DMS153 treated with DMSO at 0.1 percent for 48 hours (cell line): Measurements from ENCODE around the gene CD2AP.
"Not testable (repeated sequence)": the region's sequence is repeated elsewhere in the genome, so short reads cannot be mapped to it uniquely, and the experiment has no call there.

Experiments used
- DNase-seq: peaks from one replicate; lab custom pipeline; 2025; ENCODE audit not compliant: unreplicated experiment; lab: John Stamatoyannopoulos, UW

The CD2AP gene

DNA sequence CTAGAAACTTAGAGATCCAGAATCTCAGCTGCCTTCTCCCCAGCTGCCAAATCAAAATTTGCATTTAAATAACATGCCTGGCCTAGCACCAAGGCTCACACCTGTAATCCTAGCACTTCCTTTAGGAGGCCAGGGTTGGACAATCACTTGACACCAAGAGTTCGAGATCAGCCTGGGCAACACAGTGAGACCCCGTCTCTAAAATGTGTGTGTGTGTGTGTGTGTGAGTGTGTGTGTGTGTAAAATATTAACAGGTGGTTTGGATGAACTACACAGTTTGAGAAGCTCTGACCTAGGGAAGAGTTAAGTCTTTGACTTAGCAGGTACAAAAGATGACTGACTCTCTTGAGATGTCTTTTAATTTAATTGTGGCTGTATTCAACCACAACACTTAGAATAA lies 20.2 kb upstream of the CD2AP start:
- no peak for DNase-seq

DNA sequence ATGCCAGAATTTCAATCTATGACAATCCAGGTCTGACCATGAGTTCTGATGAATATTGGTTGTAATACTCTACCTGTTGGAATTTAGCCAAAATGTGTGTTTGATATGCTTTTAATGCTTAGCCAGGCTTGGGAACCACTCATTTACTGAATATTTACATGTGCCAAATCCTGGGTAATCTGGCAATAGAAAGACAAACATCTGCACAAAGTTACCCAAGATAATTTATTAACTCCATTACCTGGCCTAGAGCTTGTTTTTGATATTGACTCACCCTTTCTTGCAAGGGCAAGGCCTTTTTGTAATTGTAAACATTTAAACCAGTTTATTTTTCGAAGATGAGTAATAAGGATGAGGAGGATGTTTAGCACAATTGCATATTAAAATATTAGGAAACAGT lies 13.5 kb upstream of the CD2AP start:
- DNase-seq, result no peak

DNA sequence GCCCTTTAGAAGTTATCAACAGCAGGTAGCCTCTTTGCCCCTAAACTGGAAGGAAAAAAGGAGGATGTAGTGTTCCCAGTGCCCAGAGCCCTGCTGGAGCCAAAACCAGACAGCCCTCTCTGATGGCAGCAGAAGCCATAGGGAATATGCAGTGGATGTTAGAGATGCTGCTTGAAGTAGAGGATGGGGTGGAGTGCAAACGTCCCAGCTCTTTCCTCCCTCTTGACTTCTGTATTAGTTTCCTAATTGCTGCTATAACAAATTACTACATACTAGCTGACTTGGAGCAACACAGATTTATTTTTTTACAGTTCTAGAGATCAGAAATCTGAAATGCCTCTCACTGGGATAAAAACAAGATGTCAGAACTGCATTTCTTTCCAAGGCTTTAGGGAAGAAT lies 12.5 kb upstream of the CD2AP start:
- no peak for DNase-seq

DNA sequence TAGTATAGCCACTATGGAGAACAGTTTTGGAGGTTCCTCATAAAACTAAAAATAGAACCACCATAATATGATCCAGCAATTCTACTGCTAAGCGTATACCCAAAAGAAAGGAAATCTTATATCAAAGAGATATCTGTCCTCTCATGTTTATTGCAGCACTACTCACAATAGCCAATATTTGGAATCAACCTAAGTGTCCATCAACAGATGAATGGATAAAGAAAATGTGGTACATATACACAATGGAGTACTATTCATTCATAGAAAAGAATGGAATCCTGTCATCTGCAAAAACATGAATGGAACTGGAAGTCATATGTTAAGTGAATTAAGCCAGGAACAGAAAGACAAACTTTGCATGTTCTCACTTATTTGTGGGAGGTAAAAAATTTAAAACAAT lies 5.7 kb upstream of the CD2AP start:
- no peak for DNase-seq

DNA sequence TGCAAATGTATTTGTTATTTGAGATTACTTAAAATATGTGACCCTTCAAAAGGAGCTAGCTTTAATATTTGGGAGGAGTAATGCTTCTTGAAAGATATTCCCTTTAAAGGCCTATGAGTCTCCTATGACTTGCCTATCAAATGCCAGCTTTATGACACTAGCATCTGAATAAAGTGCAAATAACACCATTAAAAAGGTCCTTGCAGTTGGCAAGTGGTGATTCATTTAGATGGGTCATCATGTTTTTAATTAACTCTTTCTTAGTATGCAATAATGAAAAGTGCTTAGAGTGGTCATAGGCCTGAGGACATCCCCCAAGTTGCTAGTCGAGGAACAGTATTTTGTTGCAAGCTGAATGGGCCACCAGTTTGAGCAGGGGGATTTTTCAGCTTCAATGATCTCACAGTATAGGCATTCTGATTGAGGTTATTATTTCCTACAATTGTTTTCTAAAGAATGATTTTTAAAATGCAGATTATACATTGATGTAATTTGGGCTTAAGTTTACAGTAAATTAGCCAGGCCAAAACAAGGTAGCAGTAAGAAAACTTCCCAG lies 3.7 kb upstream of the CD2AP start:
- DNase-seq, result no peak

DNA sequence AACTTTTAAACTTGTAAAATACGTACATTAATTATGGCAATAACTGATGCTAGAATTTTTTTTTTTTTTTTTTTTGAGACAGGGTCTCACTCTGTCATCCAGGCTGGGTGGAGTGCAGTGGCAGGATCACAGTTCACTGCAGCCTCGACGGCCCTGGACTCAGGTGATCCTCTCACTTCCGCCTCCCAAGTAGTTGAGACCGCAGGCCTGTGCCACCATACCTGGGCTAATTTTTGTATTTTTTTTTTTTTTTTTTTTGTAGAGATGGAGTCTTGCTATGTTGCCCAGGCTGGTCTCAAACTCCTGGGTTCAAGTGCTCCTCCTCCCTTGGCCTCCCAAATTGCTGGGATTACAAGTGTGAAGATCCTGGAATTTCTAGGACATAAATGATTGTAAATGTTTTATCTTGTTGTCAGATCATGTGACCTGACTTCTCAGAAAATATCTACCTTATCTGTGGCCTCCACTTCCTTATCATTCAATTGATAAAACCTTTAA lies 2.2 kb upstream of the CD2AP start:
- DNase-seq, result no peak

DNA sequence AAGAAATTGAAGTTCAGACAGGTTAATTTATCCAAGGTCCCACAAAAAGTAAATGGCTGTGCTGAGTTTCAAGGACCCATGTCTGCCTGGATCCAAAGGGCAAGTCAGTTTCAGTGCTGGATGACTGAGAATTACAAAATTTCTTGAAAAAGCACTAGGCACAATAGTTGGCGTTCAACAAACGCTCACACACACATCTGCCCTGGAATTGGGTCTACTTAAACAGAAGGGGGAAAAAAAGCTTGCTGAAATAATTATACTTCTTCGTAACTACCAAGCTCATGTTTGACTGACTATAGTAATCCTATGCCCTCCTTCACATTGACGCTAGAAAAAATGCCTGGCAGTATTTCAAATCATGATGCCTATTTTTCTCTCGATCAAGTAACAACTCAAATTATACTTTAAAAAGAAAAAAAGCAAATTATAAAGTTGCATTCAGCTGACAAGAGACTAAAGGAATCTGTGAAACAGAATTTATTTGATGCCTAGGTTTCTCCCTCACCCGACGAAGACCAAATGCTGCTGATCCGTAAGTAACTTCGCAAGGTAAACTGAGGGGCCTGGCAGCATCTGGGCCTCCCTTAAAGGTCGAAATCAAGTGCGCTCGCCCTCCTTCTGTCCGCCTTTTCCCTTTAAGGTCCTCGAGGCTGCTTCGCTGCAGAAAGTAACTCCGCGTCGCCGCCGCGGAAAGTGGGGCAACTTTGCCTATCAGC lies 650 bp upstream of the CD2AP start:
- no peak for DNase-seq

DNA sequence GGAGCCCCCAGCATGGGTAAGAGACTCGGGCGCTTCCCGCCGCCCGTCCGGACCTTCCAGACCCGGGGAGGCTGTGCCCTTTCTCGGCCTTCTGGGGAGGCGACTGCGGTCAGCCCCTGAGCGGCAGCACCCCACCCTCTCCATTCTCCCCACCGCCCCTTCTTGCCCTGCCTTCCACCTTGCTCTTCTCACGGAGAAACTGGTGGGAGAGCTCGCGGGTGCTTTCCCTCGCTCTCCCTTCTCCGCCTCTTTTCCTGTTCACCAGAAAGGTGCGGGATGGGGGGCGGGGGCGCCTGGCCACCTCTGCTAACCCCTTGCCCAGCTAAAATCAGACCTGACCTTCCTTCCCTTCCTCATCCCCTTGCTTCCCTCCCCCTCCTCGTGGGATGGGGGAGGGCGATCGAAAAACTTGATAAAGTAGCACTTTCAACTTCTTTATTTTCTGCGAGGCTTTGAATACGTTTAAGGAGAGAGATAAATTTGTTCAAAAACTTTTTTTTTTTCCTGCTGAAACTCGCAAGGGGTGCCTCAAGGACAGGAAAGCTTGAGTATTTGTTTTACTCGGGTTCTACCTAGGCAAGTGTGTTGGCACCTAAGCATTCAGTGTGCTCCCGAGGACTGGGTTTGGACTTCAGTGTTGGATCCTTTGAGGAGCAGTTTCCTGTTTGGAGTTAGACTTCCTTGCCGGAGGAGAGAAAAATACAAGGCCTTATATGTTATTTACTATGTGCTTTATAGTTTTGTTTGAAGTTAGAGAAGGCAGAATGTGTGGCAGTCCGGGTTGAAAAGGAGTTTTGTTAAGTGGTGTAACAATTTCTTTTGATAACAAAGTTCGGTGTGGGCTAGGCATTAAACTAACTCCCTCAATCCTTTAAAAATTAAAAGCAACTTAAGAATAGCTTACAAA lies 897 bp downstream of the CD2AP start:
- no peak for DNase-seq

DNA sequence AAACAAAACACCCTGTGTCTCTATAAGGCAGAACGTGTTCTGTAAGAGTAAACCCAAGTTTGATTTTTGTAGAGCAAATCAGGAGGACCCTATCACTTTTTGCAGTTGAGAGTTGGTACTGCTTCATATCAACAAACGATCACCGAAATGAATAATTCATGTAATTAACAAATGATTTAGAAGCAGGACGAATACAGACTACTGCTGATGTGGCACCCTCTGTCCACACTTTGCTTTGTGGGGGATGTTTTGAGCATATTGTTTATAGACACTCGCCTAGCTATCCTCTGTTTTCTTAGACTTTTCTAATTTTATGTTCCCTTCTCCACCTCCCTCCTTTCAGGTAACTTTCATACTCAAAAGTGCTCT lies 1.5 kb downstream of the CD2AP start:
- DNase-seq, result no peak

DNA sequence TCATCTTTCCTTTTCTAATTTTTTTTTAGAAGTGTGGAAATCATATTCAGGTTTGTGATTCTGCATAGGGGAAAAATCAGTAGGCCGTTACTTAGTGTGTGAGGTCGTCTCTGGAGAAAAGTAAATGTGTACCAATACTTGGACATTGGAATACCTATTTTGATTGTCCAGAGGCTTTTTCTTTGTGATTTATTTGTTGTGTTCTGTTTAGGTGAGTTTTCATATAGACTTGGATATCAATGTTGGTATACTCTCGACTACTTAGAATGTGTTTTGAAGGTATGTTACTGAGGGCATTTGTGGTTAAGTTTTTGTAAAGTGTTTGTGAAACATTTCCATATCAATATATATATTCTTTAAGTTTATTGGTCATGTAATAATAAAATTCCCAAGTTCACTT lies 2.3 kb downstream of the CD2AP start:
- DNase-seq, result no peak

DNA sequence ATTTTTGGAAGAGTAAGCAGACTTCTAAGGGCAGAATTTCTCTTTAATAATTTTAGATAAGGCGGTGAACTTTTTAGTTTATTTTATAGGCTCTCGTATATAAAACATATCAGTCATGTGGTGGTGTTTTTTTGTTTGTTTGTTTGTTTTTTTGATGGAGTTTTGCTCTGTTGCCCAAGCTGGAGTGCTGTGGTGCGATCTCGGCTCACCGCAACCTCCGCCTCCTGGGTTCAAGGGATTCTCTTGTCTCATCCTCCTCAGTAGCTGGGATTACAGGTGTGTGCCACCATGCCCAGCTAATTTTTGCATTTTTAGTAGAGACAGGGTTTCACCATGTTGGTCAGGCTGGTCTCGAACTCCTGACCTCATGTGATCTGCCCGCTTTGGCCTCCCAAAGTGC lies 3.6 kb downstream of the CD2AP start:
- not testable (repeated sequence) for DNase-seq

DNA sequence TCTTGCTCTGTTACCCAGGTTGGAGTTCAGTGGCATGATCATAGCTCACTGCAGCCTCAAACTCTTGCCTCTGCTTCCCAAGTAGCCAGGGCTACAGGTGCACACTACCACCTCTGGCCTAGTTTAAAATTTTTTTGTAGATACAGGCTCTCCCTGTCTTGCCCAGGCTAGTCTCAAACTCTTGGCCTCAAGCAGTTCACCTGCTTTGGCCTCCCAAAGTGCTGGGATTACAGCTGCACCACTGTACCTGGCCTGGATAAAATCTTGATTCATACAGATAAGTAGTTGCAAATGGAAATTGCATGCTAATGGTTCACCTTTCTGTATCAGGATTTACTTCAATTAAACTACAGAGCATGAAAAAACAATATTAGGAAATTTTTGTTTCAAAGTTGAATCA lies 4.2 kb downstream of the CD2AP start:
- DNase-seq, result no peak

DNA sequence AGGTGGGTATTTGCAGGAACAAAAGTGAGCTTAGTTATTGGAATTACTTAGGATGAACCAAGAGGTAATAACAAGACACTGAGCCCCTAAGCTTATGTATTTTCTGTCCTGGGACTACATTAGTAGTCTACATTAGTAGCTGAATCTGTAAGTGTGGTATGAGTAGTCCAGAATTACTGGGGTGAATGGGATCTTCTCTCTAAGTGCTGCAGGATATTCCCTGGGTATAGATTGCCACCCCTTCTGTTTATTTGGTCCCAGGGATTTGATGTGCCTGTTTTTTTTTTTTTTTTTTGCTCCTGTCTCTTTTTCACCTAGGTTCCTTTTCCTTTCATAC lies 5.9 kb downstream of the CD2AP start:
- DNase-seq, result no peak

DNA sequence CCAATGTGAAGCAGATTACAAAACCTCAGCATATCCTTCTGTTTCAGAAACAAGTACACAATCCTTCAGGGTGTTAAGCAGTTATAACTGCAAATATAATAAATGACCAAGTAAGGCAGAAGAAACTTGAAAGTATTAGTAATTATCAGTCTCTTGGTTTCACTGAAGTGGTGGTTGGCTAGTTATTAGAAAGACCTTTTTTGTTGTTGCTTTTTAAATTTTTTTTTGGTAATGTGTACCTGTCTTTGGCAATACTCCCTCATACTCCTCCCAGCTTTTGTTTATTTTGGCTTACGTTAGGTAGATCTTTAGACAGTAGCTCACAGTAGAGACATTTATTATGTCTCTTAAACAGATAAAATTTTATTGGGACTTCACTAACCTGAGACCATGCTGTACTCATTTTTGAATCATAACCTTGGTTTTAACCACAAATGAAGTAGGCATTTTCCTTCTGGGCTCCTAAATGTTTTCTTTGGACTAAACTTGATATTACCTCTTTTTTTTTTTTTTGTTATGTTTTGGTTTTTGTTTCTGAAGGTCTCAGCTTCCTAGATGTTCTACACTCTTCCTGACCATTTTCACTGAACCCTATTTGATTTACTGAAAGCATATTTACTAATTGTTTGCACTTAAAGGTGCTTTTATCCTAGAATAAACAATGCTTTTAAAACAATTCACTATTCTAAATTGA lies 6.4 kb downstream of the CD2AP start:
- no peak for DNase-seq

DNA sequence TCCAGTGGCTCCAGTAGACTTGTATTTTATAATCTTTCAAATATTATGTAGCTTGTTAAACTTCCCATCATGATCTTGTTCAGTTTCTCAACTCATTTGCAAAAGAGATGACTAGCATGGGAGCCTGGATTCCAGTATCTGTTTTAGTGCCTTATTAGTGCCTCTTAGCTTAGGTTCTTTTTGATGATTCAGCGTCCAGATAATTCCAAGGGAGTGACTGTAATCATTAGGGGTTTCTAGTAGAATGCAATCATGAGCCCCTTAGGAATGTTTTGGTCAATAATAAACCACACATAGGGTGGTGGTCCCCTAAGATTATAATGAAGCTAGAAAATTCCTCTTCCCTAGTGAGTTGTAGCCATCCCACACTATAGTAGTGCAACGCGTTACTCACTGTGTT lies 7.0 kb downstream of the CD2AP start:
- no peak for DNase-seq

DNA sequence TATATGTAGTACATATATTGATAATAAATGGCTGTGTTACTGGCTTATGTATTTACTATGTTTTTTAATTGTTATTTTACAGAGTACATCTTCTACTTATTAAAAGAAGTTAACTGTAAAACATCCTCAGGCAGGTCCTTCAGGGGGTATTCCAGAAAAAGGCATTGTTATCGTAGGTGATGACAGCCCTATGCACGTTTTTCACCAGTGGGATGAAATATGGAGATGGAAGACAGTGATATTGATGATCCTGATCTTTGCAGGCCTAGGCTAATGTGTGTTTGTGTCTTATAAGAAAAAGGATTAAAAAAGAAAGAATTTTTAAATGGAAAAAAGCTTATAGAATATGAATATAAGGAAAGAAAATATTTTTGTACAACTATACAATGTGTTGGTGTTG lies 7.5 kb downstream of the CD2AP start:
- DNase-seq, result no peak

DNA sequence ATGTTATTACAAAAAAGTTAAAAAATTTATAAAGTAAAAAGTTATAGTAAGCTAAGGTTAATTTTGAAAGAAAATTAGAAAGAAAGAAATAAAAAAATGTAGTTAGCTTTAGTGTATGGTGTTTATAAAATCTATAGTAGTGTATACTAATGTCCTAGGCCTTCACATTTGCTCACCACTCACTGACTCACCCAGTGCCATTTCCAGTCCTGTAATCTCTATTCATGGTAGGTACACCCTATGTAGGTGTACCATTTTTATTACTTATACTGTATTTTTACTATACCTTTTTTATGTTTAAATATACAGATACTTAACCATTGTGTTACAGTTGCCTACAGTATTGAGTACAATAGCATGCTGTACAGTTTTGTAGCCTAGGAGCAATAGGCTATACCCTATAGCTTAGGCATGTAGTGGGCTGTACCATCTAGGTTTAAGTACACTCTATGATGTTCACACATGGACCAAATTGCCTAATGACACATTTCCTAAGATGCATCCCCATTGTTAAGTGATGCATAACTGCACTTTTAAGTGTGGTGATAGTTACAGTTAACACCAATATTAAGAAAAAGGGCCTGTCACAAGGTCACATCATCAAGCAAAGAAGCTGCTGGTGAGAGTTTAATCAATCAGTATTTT lies 8.0 kb downstream of the CD2AP start:
- DNase-seq, result no peak

DNA sequence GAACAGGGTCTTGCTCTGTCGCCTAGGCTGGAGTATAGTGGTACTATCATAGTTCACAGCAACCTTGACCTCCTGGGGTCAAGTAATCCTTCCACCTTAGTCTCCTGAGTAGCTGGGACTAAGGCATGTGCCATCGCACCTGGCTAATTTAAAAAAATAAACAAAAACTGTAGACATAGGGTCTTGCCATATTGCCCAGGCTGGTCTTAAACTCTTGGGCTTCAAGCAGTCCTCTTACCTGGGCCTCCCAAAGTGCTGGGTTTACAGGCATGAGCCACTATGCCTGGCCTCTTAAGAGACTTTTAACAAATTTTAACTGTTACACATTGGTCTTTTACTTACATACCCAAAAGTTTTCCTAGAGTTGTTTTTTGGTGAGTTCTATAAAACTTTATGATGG lies 12.4 kb downstream of the CD2AP start:
- DNase-seq, result no peak

DNA sequence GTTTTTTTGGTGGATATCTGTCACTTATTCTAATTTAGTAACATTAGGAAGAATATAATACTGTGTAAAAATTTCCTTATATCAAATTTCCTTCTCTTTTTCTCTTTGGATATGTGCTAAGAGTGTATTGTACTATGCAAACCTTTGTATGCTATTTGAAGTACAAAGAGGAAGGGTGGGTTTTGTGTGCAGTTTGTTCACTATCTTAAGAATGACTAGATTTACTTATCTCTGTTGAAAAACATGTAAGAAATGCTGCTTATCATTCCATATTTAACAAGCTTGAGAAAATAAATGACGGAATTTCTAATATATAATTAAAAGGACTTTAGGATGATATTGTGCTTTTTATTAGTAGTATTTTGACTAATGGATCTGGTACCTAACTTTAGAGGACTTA lies 13.1 kb downstream of the CD2AP start:
- no peak for DNase-seq

DNA sequence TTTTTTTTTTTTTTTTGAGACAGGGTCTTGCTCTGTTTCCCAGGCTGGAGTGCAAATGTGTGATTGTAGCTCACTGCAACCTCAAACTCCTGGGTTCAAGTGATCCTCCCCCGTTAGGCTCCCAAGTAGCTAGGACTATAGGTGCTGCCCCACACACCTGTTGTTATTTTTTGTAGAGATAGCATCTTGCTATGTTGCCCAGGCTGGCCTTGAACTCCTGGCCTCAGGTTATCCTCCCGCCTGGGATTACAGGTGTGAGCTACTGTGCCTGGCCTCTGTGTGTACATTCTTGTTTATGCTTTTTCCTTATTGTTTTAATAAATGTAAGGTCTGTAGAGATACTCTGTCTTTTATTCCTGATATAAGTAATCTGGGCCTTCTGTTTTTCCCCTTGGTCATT lies 14.8 kb downstream of the CD2AP start:
- no peak for DNase-seq

DNA sequence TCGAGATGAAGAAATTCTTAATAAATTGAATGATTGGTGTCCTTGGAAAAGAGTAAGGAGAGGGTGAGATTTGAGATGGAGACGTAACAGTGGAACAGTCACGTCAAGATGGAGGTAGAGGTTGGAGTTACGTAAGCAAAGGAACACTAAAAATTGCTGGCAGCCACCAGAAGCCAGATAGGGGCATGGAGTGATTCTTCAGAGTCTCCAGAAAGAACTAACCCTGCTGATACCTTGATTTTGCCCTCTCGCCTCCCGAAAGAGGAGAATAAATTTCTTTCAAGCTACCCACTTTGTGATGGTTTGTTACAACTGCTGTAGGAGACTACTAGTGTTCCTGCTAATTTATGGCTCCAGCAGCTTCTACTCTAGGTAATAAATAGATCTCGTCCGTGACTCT lies 17.6 kb downstream of the CD2AP start:
- DNase-seq, result no peak
